GM23338 (cell line): ENCODE results near the gene JARID2. TPM values are rescaled to one million over a fixed set of nuclear protein-coding genes. Genes with fewer than 3 reads are reported as not detected.

Experiments
- ATAC-seq: fragments of 200-7000 bp; cut with Tn5 transposase; 3 replicates; pipeline ENCODE4 v1.9.1; 2020
- DNase-seq: peaks from one replicate; pipeline ENCODE4 v3.0.0-alpha.2; 2015; ENCODE audit warnings: low spot score
- H2AFZ ChIP-seq: fragments of 200-600 bp; sonication (generic); 2 replicates; pipeline ENCODE4 v1.8.0; 2016; ENCODE audit warnings: antibody characterized with exemption, mild to moderate bottlenecking, moderate library complexity
- H3F3A ChIP-seq: fragments of 200-600 bp; sonication (generic); replicated peaks from 2 replicates; pipeline ENCODE4 v1.8.0; 2017; ENCODE audit warnings: antibody characterized with exemption, mixed run types, low read depth
- H3K27ac ChIP-seq: fragments of 200-600 bp; sonication (generic); 2 replicates; pipeline ENCODE4 v1.6.1; 2016; ENCODE audit warnings: low read depth
- H3K27me3 ChIP-seq: fragments of 200-600 bp; sonication (generic); 2 replicates; pipeline ENCODE4 v1.8.0; 2016; ENCODE audit warnings: mild to moderate bottlenecking, mixed run types, moderate library complexity; ENCODE audit not compliant: insufficient read depth
- H3K36me3 ChIP-seq: fragments of 200-600 bp; sonication (generic); 2 replicates; pipeline ENCODE4 v1.8.0; 2016; ENCODE audit warnings: mild to moderate bottlenecking; ENCODE audit not compliant: insufficient read depth
- H3K4me1 ChIP-seq: fragments of 200-600 bp; sonication (generic); 2 replicates; pipeline ENCODE4 v1.8.0; 2016; ENCODE audit warnings: mild to moderate bottlenecking, moderate library complexity; ENCODE audit not compliant: insufficient read depth
- H3K4me2 ChIP-seq: fragments of 200-600 bp; sonication (generic); 2 replicates; pipeline ENCODE4 v1.7.1; 2017; ENCODE audit warnings: mixed run types
- H3K4me3 ChIP-seq: fragments of 200-600 bp; sonication (generic); 2 replicates; pipeline ENCODE4 v1.6.1; 2016; ENCODE audit warnings: mixed run types
- H3K79me2 ChIP-seq: fragments of 200-600 bp; sonication (generic); replicated peaks from 2 replicates; pipeline ENCODE4 v1.8.0; 2017; ENCODE audit warnings: mild to moderate bottlenecking; ENCODE audit not compliant: insufficient read depth
- H3K9me2 ChIP-seq: fragments of 200-600 bp; sonication (generic); 2 replicates; pipeline ENCODE4 v1.8.0; 2017; ENCODE audit not compliant: insufficient read depth
- H4K20me1 ChIP-seq: fragments of 200-600 bp; sonication (generic); replicated peaks from 2 replicates; pipeline ENCODE4 v1.8.0; 2017; ENCODE audit warnings: mild to moderate bottlenecking; ENCODE audit not compliant: insufficient read depth
- H3K27ac Mint-ChIP-seq: 2 replicates; pipeline ENCODE4 v1.8.0; 2020; ENCODE audit warnings: inconsistent platforms, mild to moderate bottlenecking, moderate library complexity, mixed read lengths
- H3K27me3 Mint-ChIP-seq: 3 replicates; pipeline ENCODE4 v1.8.0; 2022; ENCODE audit warnings: low read depth, mild to moderate bottlenecking, moderate library complexity, mixed read lengths, inconsistent platforms; ENCODE audit not compliant: insufficient read depth, poor library complexity
- H3K36me3 Mint-ChIP-seq: 3 replicates; pipeline ENCODE4 v1.8.0; 2021; ENCODE audit warnings: low read depth, mild to moderate bottlenecking, inconsistent platforms, moderate library complexity, mixed read lengths
- H3K4me1 Mint-ChIP-seq: 3 replicates; pipeline ENCODE4 v1.8.0; 2020; ENCODE audit warnings: mild to moderate bottlenecking, inconsistent platforms, mixed read lengths
- H3K4me3 Mint-ChIP-seq: 3 replicates; pipeline ENCODE4 v1.8.0; 2021; ENCODE audit warnings: moderate library complexity, mild to moderate bottlenecking, inconsistent platforms, mixed read lengths
- H3K9me3 Mint-ChIP-seq: 3 replicates; pipeline ENCODE4 v1.8.0; 2020; ENCODE audit warnings: moderate library complexity, mild to moderate bottlenecking, inconsistent platforms, mixed read lengths
- CREB1 ChIP-seq: fragments of 250-450 bp; sonication (Bioruptor Pico); IDR thresholded peaks from 2 replicates; pipeline ENCODE4 v1.5.0; 2020; ENCODE audit warnings: low read depth, mild to moderate bottlenecking, moderate library complexity
- CTCF ChIP-seq, 2 experiments: fragments of 200-600 bp in 1 of 2; sonication (generic) in 1 of 2; conservative IDR thresholded peaks; 2 replicates each; pipeline versions ENCODE4 v1.5.1 to v1.6.1; 2016 to 2017; ENCODE audit warnings: antibody characterized with exemption in 2 of 2, low read depth in 2 of 2, mild to moderate bottlenecking in 2 of 2, moderate library complexity in 1 of 2
- ETS1 ChIP-seq: IDR thresholded peaks from 2 replicates; pipeline ENCODE4 v1.6.1; 2016; ENCODE audit warnings: antibody characterized with exemption
- EZH2 ChIP-seq: fragments of 200-600 bp; sonication (generic); IDR thresholded peaks from one replicate; pipeline ENCODE4 v1.8.0; 2017; ENCODE audit warnings: antibody characterized with exemption, mild to moderate bottlenecking, low read depth; ENCODE audit not compliant: unreplicated experiment
- EZH2phosphoT487 ChIP-seq: fragments of 200-600 bp; sonication (generic); IDR thresholded peaks from one replicate; pipeline ENCODE4 v1.8.1; 2018; ENCODE audit warnings: antibody characterized with exemption; ENCODE audit not compliant: unreplicated experiment
- JUNB ChIP-seq: IDR thresholded peaks from one replicate; pipeline ENCODE4 v1.6.1; 2016; ENCODE audit warnings: antibody characterized with exemption; ENCODE audit not compliant: unreplicated experiment
- NANOG ChIP-seq: IDR thresholded peaks from 2 replicates; pipeline ENCODE4 v1.6.1; 2016; ENCODE audit warnings: antibody characterized with exemption, borderline replicate concordance
- POLR2AphosphoS5 ChIP-seq: IDR thresholded peaks from 2 replicates; pipeline ENCODE4 v1.6.1; 2016; ENCODE audit warnings: antibody characterized with exemption, low read depth
- REST ChIP-seq: IDR thresholded peaks from one replicate; pipeline ENCODE4 v1.6.1; 2018; ENCODE audit warnings: antibody characterized with exemption; ENCODE audit not compliant: unreplicated experiment
- STAT1 ChIP-seq: IDR thresholded peaks from one replicate; pipeline ENCODE4 v1.6.1; 2016; ENCODE audit warnings: antibody characterized with exemption; ENCODE audit not compliant: unreplicated experiment
- ZNF114 ChIP-seq: fragments of 250-450 bp; sonication (Bioruptor Pico); IDR thresholded peaks from 2 replicates; pipeline ENCODE4 v1.5.0; 2020; ENCODE audit warnings: mild to moderate bottlenecking, moderate library complexity
- ZNF331 ChIP-seq: fragments of 250-450 bp; sonication (Bioruptor Pico); IDR thresholded peaks from 2 replicates; pipeline ENCODE4 v1.5.0; 2020; ENCODE audit warnings: low read depth, mild to moderate bottlenecking, moderate library complexity
- ZNF462 ChIP-seq: fragments of 250-450 bp; sonication (Bioruptor Pico); IDR thresholded peaks from 2 replicates; pipeline ENCODE4 v1.5.0; 2020; ENCODE audit warnings: mild to moderate bottlenecking, moderate library complexity
- polyA plus RNA-seq: library from polyadenylated mRNA; unstranded; fragments of >200 nt; fragmentation: Nextera tagmentation; extraction: Ambion mirVana; gene quantifications from 2 replicates; pipeline ENCODE4 v1.2.1, GENCODE V29; 2016
- total RNA-seq: library from RNA; depleted of rRNA; stranded (reverse); fragments of >200 nt; shearing (Covaris generic); gene quantifications from 2 replicates; pipeline ENCODE4 v1.2.3, GENCODE V29; 2014

JARID2 gene
- total and polyA plus RNA-seq, 2 experiments from 2014 or later = 92.8 to 196 TPM

GRCh38 chr6:15430931-15431405 is 185.1 kb downstream of the JARID2 start:
- ATAC-seq = no peak
- 0 out of 2 replicates have a peak, but pooled peaks cover 3% of the 10 kb centered on the region for H3F3A ChIP-seq
- TF ChIP-seq ZNF331 (CRISPR knock-in tag) (no peak), STAT1 (no peak), EZH2phosphoT487 (no peak), JUNB (no peak), POLR2AphosphoS5 (no peak; the same call in none of the 2 replicates), ETS1 (no peak), CTCF (conservative IDR thresholded peaks at IDR 0.05; ENCODE audit: low read depth in 2 of 2) (no peak), REST (no peak), ZNF462 (CRISPR knock-in tag) (no peak), EZH2 (no peak), CREB1 (CRISPR knock-in tag) (no peak), NANOG (no peak), ZNF114 (CRISPR knock-in tag) (no peak)
- no peaks in the 10 kb centered on the region for H3K9me3 Mint-ChIP-seq
- H3K4me1 ChIP-seq = peaks cover 100% of the 10 kb centered on the region
- H3K36me3 Mint-ChIP-seq = peaks cover 11% of the 10 kb centered on the region
- H3K4me3 ChIP-seq = no peak overlapping the region
- peak overlapping the region; percentile 63; the same call in 1 of the 2 replicates for H3K4me2 ChIP-seq
- no peak for DNase-seq
- peaks cover 96% of the 10 kb centered on the region for H3K4me1 Mint-ChIP-seq
- H3K36me3 ChIP-seq = no peaks in the 10 kb centered on the region
- H3K27ac Mint-ChIP-seq = 0 out of 2 replicates have a peak overlapping the region, but pooled peaks have one; percentile 2
- peaks cover 23% of the 10 kb centered on the region for H3K27me3 Mint-ChIP-seq
- H3K79me2 ChIP-seq = peaks cover 100% of the 10 kb centered on the region
- no peaks in the 10 kb centered on the region for H3K9me2 ChIP-seq
- peaks cover 99% of the 10 kb centered on the region for H4K20me1 ChIP-seq
- H2AFZ ChIP-seq = no peak overlapping the region
- H3K27ac ChIP-seq = no peak overlapping the region
- H3K4me3 Mint-ChIP-seq = no peak overlapping the region
- no peaks in the 10 kb centered on the region for H3K27me3 ChIP-seq
